Measurements from ENCODE around the gene FHAD1. TPM values are rescaled to one million over a fixed set of nuclear protein-coding genes. Genes with fewer than 3 reads are reported as not detected.
A peak's percentile ranks its signal among the peaks of the same experiment; 100 is the strongest.

FHAD1 gene
- total and polyA plus RNA-seq, 10 of the 15 experiments (the other 5 are each of a cell fraction or from before 2014, with no cell fraction given) = 0.09 to 1.0 (median 0.32) TPM; not detected in 2

- DNase-seq (ENCODE audit: low read depth, low spot score) (no peak), ATAC-seq (peak; percentile 36), FAIRE-seq (no peak)
- in situ Hi-C loops (cut with MboI) (loop anchor here (5.0 kb wide), 1 partner anchor 145 kb away; no protein-coding TSS in a partner anchor), intact Hi-C loops (cut with micrococcal nuclease; ENCODE audit: unreplicated experiment) (loop anchor here (1.0 kb wide), 2 partner anchors 118 to 144 kb away; no protein-coding TSS in a partner anchor)
- Histone ChIP-seq H3K27ac (ENCODE audit: control insufficient read depth, insufficient read depth) (no peak overlapping the region), H3K27me3 (replicated peaks in 1 of 2; ENCODE audit: control insufficient read depth in 2 of 2, insufficient read depth in 2 of 2, low read length in 1 of 2) (no peaks in the 10 kb centered on the region; a peak in 1 of 4 replicates), H3K9ac (ENCODE audit: control insufficient read depth, insufficient read depth, low read length) (no peak overlapping the region), H3K4me3 (no peak overlapping the region), H3K9me3 (replicated peaks; ENCODE audit: control insufficient read depth, insufficient read depth, low read length) (no peaks in the 10 kb centered on the region), H4K20me1 (ENCODE audit: control insufficient read depth, insufficient read depth) (no peaks in the 10 kb centered on the region), H3K79me2 (ENCODE audit: control insufficient read depth, insufficient read depth, low read length) (no peaks in the 10 kb centered on the region), H2AFZ (ENCODE audit: control insufficient read depth, low read depth, low read length) (no peak overlapping the region), H3K4me1 (ENCODE audit: control insufficient read depth, insufficient read depth, low read length) (no peaks in the 10 kb centered on the region), H3K36me3 (ENCODE audit: control insufficient read depth in 2 of 2, insufficient read depth in 2 of 2, low read length in 1 of 2) (no peaks in the 10 kb centered on the region), H3K4me2 (ENCODE audit: control insufficient read depth, insufficient read depth) (no peak overlapping the region)
- BruUV-seq (replicated peaks) = no TSS peak
- ChIA-PET RAD21 (ENCODE audit: unreplicated experiment) (interaction anchor here (1.0 to 8.2 kb wide), 10 partner anchors 11 to 144 kb away, joined by 3 to 166 read pairs (median 18); partner anchors contain the start of gene TMEM51), CTCF (interaction anchor here (0.8 to 9.2 kb wide), 22 partner anchors 11 to 150 kb away, joined by 3 to 219 read pairs (median 6); partner anchors contain the start of genes FHAD1 and TMEM51), SMC1A (ENCODE audit: uncharacterized antibody, unreplicated experiment) (interaction anchor here (0.8 to 7.3 kb wide), 19 partner anchors 12 to 162 kb away, joined by 3 to 171 read pairs (median 6); partner anchors contain the start of gene TMEM51), POLR2A (no interaction called here)
- WGBS (ENCODE audit: insufficient coverage, insufficient replicate concordance, low lambda C conversion rate, missing lambda C conversion rate) = 39% methylated on average over 7 of the region's 7 CpGs
- 0 out of 2 replicates have a peak, but pooled peaks have one; percentile 4 for TF ChIP-seq RB1 (IDR thresholded peaks at IDR 0.05; ENCODE audit: borderline replicate concordance)
- TF ChIP-seq E2F8 (IDR thresholded peaks at IDR 0.05; ENCODE audit: low read depth, partially characterized antibody) = no peak
- no peak for TF ChIP-seq PKNOX1 (IDR thresholded peaks at IDR 0.05)
- no peak for TF ChIP-seq FOXM1 (IDR thresholded peaks at IDR 0.05; ENCODE audit: low read depth, low read length)
- no peak for TF ChIP-seq YBX1 (IDR thresholded peaks at IDR 0.05)
- TF ChIP-seq RELA (IDR thresholded peaks at IDR 0.05; ENCODE audit: borderline replicate concordance, partially characterized antibody) = peak; percentile 1
- 0 out of 2 replicates have a peak, but pooled peaks have one; percentile 6 for TF ChIP-seq IKZF1 (conservative IDR thresholded peaks at IDR 0.05)
Measured at GRCh38 chr1:15272782-15273127, 25.7 kb downstream of the FHAD1 start.
